HG02759 (cell line): Measurements from ENCODE around the gene IMMP2L.
"Not testable (repeated sequence)": the region's sequence is repeated elsewhere in the genome, so short reads cannot be mapped to it uniquely, and the experiment has no call there.

ENCODE experiments used
- ATAC-seq: cut with Tn5 transposase; IDR thresholded peaks from one replicate; pipeline ENCODE4 v1.9.1; 2021; ENCODE audit warnings: mild to moderate bottlenecking, moderate library complexity; ENCODE audit not compliant: unreplicated experiment

The IMMP2L gene

DNA sequence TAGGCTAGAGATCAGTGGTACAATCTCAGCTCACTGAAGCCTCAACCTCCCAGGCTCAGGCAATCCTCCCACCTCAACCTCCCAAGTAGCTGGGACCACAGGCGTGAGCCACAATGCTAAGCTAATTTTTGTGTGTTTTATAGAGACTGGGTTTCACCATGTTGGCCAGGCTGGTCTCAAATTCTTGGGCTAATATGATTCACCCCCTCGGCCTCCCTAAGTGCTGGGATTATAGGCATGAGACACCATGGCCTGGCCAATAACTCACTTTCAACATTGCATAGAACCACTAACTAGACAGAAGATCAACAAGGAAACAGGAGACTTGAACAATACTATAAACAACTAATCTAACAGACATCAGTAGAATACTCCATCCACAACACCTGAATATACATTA is 279.7 kb downstream of the IMMP2L start:
- no peak for ATAC-seq

DNA sequence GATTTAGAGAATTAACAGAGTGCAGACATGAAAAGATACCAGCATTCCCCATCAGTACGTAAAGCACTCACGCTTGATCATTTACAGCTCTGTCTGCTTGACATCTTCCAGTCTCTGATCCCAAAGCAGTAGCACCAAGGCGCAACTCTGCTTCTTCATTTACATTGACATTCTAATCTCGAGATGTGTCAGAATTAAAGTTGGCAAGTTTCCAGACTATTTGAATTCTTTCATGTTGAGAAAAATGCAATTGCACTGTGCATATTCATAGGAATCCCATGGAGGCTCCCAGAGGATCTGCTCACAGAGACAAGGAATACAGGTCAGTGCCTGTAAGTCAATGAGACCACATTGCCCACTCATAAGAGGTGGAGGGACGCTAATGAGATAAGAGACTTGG is 287.4 kb downstream of the IMMP2L start:
- no peak for ATAC-seq

DNA sequence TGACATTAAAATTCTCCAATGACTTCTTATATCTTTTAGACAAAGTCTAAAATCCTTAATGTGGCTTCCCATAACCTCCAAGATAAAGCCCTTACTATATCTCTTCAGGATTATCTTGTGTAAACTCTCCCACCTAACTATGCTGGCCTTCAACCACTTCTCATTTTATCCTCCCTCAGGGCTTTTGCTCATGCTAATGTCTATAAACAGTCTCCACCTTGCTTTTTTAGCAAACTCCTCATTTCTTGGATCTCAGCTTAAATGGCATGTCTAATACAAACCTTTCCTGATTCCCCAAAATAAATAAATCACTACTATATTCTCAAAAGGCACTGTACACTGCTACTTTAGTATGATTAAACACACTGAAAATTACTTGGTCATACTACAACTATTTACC is 290.2 kb downstream of the IMMP2L start:
- ATAC-seq: no peak

DNA sequence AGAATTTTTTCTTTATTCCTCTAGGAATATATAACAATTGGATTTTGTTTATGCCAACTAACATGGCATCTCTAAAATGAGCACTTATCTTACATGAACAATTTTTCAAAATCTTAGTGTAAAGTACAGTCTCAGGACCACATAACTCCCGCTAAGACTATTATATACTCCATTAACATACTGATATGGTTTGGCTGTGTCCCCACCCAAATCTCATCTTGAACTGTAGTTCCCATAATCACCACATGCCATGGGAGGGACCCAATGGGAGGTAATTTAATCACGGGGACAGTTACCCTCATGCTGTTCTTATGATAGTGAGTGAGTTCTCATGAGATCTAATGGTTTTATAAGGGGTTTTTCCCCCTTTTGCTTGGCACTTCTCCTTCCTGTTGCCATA is 291.5 kb downstream of the IMMP2L start:
- ATAC-seq: not testable (repeated sequence)

DNA sequence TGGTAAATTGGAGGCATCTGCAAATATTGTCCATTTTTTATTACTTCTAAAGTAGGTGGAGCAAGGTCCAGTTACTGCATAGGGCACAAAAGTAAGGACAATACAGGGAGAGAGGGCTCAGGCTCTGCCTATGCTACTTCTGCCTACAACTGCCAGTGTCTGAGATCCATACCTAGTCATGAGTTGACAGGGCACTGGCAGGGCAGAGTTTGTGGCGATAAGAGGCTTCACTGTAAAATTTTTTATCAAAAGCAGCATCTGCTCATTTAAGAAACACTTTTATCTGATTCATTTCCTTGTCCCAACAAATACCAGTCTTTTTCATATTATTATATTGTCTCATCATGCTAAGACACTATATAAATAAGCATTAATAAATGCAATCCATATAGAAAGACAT is 293.4 kb downstream of the IMMP2L start:
- ATAC-seq: no peak

DNA sequence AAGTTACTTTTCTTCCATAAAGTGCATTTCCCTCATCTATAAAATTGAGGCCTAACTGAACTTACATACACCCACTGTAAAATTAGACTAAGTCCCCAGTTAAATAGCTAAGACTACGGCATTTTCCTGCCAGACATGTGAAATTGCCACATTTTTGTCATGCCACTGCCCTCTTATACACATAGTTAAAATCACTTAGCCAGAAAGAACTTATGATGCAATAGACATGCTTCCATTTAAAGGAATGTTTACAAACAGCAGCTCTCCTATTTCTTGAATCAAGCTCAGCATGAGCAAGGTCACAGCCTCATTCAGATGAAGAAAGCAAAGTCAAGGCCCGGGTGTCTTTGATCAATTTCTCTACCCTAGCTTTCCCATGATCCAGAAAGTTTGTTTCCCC is 295.7 kb downstream of the IMMP2L start:
- ATAC-seq: no peak

DNA sequence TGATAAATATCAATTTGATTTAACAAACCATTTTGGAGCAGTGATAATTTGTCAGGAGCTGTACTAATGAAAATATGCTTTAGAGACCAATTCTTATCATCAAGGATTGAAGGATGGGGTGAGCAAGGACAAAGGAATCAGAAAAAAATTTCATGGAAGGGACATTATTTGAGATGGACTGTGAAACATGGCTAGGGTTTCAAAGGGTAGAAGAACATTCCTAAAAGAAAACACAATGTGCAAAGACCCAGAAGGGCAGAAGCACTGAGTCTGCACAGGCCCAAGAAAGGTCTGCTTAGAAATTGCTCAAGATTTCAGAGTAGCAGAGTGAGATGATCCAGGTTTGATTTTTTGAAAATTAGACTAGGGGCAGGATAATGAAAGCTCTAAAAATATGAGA is 296.9 kb downstream of the IMMP2L start:
- no peak for ATAC-seq

DNA sequence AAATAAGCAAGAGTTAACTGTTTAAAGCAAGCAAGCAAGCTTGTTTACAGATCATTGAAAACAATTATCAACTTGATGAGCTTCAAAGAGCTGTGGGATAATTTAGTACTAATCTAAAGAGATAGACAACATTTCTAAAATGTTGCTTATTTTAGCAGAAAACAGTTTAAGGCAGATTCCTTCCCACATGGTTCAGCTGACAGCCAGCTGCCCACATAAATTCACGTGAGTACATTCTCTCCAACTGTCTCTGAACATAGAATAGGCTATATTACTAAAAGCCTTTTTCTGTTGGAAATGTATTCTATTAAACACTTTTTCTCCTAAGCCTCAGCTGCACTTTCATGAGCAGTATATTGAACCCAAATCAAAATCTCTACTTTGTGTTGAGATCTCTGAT is 297.3 kb downstream of the IMMP2L start:
- ATAC-seq: no peak

DNA sequence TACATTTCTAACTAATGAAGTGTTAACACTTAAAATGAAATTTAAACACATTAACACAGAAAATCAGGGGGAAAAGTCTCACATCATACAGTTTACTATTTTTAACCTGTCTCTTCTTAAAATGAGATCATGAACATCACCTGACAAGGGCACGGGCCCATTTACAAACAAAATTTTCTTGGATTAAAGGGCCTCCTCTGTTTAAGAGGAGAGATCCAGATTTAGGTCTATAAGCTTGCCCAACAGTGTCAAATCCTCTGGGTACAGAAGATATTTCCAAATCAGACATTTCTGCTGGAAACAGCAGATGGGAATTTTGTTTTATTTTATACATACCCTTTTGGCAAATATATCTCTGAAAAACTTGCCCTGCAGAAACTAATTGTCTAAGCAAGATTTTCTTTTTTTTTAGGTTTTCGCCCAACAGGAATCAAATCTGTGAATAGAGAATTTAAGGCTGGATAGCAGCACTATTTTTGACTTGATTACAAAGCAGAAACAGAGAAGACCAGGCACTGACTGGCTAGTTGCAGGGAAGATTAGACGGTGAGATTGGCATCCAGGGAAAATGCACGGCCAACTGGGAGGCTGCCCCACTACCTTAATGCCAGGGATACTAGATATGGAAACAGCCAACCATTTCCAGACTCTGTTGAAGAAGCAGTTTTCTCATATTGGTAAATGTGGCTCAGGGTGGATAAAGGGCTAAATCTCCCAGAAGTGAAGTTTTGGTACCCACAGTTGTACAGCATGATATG is 298.0 kb downstream of the IMMP2L start:
- no peak for ATAC-seq

DNA sequence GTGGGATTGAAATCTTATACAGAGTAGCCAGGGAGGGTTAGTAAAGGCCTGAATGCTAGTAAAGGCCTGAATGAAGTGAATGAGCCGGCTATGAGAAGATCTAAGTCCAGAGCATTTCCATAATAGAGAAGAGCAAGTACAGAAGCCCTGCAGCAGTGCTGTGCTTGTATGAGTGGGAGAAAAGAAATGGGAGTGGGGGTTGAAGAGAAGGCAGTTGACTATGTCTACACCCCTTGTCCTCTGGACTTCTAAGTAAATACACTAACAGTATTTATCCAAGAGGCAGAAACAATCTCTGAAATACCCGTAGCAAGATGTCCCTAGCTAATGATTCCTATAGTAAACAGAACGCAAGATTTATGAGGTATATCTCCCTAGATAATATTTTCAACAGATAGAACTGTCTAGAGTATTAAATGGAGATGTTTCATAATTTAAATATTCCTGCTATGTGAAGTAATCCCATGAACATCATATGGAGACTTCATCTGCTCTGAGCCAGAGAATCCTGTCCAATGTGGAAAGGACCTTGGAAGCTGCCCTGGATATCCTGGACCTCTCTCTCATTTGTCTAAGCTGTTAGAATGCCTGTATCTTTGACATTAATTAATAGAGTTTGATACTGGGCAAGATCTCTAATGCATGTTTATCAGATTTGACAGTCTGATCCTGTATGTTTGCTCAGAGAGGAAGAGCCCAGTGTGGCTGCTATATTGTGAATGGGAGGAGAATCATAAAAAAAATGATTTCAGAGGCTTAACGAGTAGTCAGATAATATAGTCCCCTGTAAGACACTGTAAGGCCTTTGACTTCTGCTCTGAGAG is 299.8 kb downstream of the IMMP2L start:
- no peak for ATAC-seq

DNA sequence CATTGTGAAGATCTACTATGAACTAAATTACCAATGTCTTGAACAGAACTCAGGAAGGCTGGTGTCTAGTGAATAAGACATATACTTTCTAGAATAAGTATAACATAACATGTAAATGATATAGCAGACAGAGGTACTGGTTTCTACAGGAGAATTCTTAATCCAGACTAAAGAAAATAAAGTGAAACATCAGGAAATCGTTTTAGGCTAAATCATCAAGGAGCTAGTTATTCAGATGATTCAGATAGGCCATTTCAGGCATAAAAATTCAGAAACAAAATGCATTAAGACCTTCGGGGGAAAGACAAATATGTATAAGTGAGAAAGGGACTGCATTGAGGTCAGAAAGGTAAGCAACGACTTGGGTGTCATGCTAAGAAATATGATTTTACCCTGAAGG is 300.8 kb downstream of the IMMP2L start:
- ATAC-seq: no peak

DNA sequence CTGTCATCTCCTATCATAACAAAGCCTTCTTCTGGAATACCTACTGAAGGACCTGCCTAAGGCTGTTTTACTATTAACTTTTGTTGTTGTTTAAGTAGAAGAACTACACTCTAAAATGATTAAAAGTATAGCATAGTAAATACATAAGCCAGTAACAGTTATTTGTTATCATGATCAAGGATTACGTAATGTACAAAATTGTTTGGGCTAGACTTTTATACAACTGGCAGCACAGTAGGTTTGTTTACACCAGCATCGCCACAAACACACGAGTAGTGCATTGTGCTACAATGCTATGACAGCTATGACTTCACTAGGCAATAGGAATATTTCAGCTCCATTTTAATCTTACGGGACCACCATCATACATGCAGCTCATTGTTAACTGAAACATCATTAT is 302.3 kb downstream of the IMMP2L start:
- no peak for ATAC-seq

DNA sequence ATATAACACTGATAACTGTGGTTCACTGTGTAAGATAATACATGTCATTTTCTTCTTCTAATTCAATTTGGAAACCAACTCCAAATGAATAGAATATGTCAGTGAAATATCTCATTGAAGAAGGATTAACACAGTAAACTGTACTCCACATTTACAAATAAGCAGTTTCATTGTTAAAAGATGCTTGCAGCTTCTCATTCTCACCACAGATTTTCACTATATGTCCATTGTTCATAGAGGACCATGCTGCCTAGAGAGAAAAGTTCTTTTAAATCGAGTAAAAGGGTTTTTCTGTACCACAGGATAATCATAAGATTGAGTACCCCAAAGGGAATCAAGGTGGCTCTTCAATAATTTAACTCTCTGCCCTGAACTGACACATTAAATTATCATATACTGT is 305.9 kb downstream of the IMMP2L start:
- no peak for ATAC-seq

DNA sequence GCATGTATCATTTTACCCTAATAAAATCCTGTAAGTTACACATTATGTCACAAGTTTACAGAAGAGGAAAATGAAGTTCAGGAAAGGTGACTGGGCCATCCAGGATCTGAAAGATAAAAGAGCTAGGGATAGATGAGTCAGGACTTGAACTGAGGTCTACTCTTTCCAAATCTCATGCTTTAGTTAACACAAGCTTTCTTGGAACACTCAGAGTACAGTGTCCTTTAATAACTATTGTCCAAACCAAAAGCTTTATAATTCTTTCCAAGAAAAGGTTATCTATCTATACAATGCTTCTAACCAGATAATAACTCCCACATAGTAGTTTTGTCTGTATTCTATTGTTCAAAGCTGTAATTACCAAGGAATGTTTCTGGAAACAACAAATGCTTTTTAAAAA is 306.7 kb downstream of the IMMP2L start:
- no peak for ATAC-seq

DNA sequence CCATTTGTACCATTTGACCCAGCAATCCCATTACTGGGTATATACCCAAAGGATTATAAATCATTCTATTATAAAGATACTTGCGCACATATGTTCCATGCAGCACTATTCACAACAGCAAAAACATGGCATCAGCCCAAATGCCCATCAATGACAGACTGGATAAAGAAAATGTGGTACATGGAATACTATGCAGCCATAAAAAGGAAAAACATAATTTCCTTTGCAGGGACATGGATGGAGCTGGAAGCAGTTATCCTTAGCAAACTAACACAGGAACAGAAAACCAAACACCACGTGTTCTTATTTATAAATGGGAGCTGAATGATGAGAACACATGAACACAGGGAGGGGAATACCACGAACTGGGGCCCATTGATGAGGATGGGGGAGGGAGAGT is 310.9 kb downstream of the IMMP2L start:
- ATAC-seq: not testable (repeated sequence)

DNA sequence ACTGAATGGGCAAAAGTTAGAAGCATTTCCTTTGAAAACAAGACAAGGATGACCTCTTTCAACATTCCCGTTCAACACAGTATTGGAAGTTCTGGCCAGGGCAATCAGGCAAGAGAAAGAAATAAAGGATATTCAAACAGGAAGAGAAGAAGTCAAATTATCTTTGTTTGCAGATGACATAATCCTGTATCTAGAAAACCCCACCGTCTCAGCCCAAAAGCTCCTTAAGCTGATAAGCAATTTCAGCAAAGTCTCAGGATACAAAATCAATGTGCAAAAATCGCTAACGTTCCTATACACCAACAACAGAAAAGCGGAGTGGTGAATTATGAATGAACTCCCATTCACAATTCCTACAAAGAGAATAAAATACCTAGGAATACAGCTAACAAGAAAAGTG is 312.5 kb downstream of the IMMP2L start:
- not testable (repeated sequence) for ATAC-seq

DNA sequence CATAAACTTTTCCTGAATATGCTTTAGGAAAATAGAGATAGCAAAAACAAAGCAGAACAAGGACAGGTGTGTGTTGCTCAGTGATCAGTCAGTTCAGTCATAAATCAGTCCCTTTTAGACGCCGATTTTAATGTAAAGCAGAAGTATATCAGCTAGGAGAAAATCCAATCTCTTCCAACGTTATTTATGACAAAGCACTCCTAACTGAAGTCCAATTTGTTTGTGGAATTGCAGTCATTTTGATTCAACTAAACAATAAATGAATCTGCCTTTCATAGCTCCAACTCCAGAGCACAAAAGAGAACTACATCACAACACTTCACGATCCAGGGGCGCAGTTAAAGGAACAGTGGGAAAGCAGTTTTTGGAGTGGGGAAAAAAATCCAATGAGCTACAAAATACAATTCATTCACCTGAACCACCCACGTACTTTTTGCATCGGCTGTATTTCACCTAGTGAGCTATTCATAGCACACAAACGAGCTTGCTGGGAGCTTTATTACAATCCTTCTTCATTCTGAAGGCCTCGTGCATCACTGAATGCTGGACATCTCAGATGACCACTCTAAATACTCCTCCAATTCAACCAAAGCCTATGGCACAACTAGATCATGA is 320.0 kb downstream of the IMMP2L start:
- no peak for ATAC-seq

DNA sequence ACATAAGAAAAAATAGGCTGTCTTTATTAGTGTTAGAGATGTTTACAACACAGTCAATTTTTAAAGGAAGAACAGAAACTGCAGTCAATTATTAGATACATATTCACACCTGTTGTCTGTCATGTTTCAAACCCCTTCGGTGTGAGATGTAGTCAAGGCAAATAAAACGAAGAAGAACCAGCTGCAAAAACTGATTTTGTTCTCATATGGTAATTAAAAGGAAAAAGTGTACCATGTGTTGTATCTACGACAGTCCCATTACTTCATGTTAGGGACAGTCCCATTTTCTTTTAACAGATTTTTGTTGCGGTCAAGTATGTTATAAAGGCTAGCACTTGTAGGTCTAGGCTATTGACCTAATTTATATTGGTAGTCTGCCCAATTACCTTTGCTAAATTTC is 321.9 kb downstream of the IMMP2L start:
- ATAC-seq: no peak

DNA sequence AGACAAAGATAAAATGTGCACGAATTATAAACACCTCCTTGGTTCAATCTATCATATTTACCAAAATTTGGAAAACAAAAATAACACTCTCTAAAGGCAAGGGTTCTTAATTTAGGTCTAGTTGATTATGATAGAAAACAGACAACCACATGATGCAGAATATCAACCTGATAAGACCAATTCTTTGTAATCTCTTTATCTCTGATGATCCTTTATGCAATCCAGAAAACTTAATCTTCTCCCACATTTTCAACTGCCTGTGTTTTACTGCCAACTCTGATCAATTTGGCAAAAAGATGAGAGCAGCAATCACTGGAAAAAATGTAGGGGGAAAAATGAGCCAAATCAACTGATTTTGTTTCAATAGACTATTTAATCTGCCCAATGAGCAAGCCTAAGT is 322.9 kb downstream of the IMMP2L start:
- ATAC-seq: no peak

DNA sequence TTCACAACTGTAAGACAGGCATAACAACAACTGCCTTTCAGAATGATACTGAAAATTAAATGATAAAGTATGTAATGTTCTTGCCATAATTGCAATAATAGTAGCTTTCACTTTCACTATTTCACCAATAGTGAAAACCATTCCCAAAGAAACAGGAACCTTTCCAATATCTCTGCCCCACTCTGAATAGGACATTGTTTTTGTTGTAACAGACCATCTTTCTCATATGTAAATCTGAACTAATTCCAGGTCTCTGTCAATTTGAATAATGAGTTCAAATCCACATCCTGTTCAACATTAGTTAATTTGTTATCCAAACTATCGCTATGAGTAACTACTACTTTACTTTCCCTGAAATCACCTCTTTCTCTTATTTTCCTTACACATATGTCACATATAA is 323.4 kb downstream of the IMMP2L start:
- no peak for ATAC-seq

DNA sequence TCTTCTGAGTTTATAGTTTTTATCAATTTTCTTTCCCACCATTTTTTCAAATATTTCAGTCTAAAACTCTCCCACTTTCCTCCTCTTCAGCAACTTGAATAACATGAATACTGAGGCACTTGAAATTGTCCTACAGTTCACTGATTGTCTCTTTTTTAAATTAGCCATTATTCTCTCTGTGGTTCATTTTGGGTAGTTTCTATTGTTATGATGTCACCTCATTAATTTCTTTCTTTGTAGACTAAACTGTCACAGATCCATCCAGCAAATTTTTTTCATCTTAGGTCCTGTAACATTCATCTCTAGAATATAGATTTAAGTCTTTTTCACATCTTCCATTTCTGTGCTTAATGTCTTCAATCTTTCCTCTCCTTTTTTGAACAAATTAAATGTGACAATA is 326.6 kb downstream of the IMMP2L start:
- no peak for ATAC-seq
